HL-60 (cell line): ENCODE measurements around the gene KRTAP4-11.

Experiments
- CTCF ChIP-seq: IDR thresholded peaks from one replicate; pipeline ENCODE4 v1.5.1; 2011; ENCODE audit warnings: low read length, control low read depth, inconsistent platforms; ENCODE audit not compliant: insufficient read depth
- GABPA ChIP-seq: IDR thresholded peaks from 2 replicates; pipeline ENCODE4 v1.6.1; 2012; ENCODE audit warnings: low read depth
- POLR2AphosphoS5 ChIP-seq: IDR thresholded peaks from 2 replicates; pipeline ENCODE4 v1.6.1; 2012; ENCODE audit warnings: low read depth

GRCh38 chr17:41098042-41098441 lies 20.1 kb downstream of the KRTAP4-11 start, which contains the start of gene KRTAP4-8:
- TF ChIP-seq GABPA (no peak), CTCF (no peak), POLR2AphosphoS5 (no peak)
